H9 (cell line): ENCODE results near the gene PTPN11. TPM values are rescaled to one million over a fixed set of nuclear protein-coding genes. Genes with fewer than 3 reads are reported as not detected.

Experiments
- DNase-seq: peaks from one replicate; pipeline ENCODE4 v3.0.0-alpha.2; 2017
- H2AFZ ChIP-seq: one replicate; pipeline ENCODE4 v1.6.1; 2013; ENCODE audit warnings: mild to moderate bottlenecking, low read length, control low read depth, moderate library complexity
- H2AK5ac ChIP-seq: 2 replicates; pipeline ENCODE4 v1.6.1; 2013; ENCODE audit warnings: low read length, control low read depth, mixed read lengths; ENCODE audit not compliant: insufficient read length
- H2BK120ac ChIP-seq: one replicate; pipeline ENCODE4 v1.6.1; 2013; ENCODE audit warnings: low read depth, mild to moderate bottlenecking, low read length, control low read depth, inconsistent platforms; ENCODE audit not compliant: poor library complexity, severe bottlenecking
- H2BK12ac ChIP-seq: 2 replicates; pipeline ENCODE4 v1.6.1; 2013; ENCODE audit warnings: low read length, control low read depth, mixed read lengths, low read depth; ENCODE audit not compliant: insufficient read length
- H2BK15ac ChIP-seq: 2 replicates; pipeline ENCODE4 v1.6.1; 2013; ENCODE audit warnings: low read depth, low read length, control low read depth
- H2BK20ac ChIP-seq: one replicate; pipeline ENCODE4 v1.6.1; 2013; ENCODE audit warnings: low read depth, mild to moderate bottlenecking, low read length, control low read depth, inconsistent platforms; ENCODE audit not compliant: poor library complexity, severe bottlenecking
- H2BK5ac ChIP-seq: 2 replicates; pipeline ENCODE4 v1.6.1; 2013; ENCODE audit warnings: low read length, control low read depth, mixed read lengths; ENCODE audit not compliant: insufficient read length
- H3K14ac ChIP-seq: 2 replicates; pipeline ENCODE4 v1.6.1; 2013; ENCODE audit warnings: low read length, control low read depth; ENCODE audit not compliant: insufficient read depth
- H3K18ac ChIP-seq: 2 replicates; pipeline ENCODE4 v1.6.1; 2013; ENCODE audit warnings: low read depth, mild to moderate bottlenecking, mixed read lengths, low read length, control low read depth; ENCODE audit not compliant: insufficient read length
- H3K23ac ChIP-seq: 2 replicates; pipeline ENCODE4 v1.6.1; 2013; ENCODE audit warnings: low read length, control low read depth, mixed read lengths, low read depth; ENCODE audit not compliant: insufficient read length
- H3K23me2 ChIP-seq: 2 replicates; pipeline ENCODE4 v1.6.1; 2013; ENCODE audit warnings: low read depth, mild to moderate bottlenecking, mixed read lengths, low read length, control low read depth; ENCODE audit not compliant: insufficient read length, poor library complexity, severe bottlenecking
- H3K27ac ChIP-seq: 2 replicates; pipeline ENCODE4 v1.5.1; 2013; ENCODE audit warnings: low read length, control low read depth, mixed read lengths, low read depth; ENCODE audit not compliant: insufficient read length
- H3K27me3 ChIP-seq: 2 replicates; pipeline ENCODE4 v1.6.1; 2013; ENCODE audit warnings: low read length, control low read depth, inconsistent platforms; ENCODE audit not compliant: insufficient read depth
- H3K4ac ChIP-seq: 2 replicates; pipeline ENCODE4 v1.6.1; 2013; ENCODE audit warnings: low read depth, mild to moderate bottlenecking, control low read depth, inconsistent platforms, low read length, moderate library complexity
- H3K4me1 ChIP-seq: 2 replicates; pipeline ENCODE4 v1.6.1; 2013; ENCODE audit warnings: low read length, control low read depth, inconsistent platforms; ENCODE audit not compliant: insufficient read depth
- H3K4me2 ChIP-seq: 2 replicates; pipeline ENCODE4 v1.6.1; 2013; ENCODE audit warnings: low read length, control low read depth, mixed read lengths; ENCODE audit not compliant: insufficient read length, insufficient read depth
- H3K56ac ChIP-seq: 2 replicates; pipeline ENCODE4 v1.6.1; 2013; ENCODE audit warnings: low read depth, mild to moderate bottlenecking, mixed read lengths, low read length, control low read depth; ENCODE audit not compliant: insufficient read length
- H3K79me1 ChIP-seq: 2 replicates; pipeline ENCODE4 v1.6.1; 2013; ENCODE audit warnings: low read depth, mild to moderate bottlenecking, moderate library complexity, low read length, control low read depth, inconsistent platforms; ENCODE audit not compliant: insufficient read depth, poor library complexity, severe bottlenecking
- H3K79me2 ChIP-seq: 2 replicates; pipeline ENCODE4 v1.6.1; 2013; ENCODE audit warnings: low read length, control low read depth, inconsistent platforms; ENCODE audit not compliant: insufficient read depth
- H3K9ac ChIP-seq: 2 replicates; pipeline ENCODE4 v1.6.1; 2013; ENCODE audit warnings: low read length, control low read depth, mixed read lengths; ENCODE audit not compliant: insufficient read length; ENCODE audit errors: extremely low read depth
- H3K9me3 ChIP-seq: one replicate; pipeline ENCODE4 v1.6.1; 2013; ENCODE audit warnings: low read depth, low read length, inconsistent platforms; ENCODE audit not compliant: control insufficient read depth
- H3T11ph ChIP-seq: one replicate; pipeline ENCODE4 v1.6.1; 2013; ENCODE audit warnings: mild to moderate bottlenecking, low read length, control low read depth, inconsistent platforms
- H4K20me1 ChIP-seq: one replicate; pipeline ENCODE4 v1.6.1; 2013; ENCODE audit not compliant: control insufficient read depth, insufficient read length, insufficient read depth
- H4K5ac ChIP-seq: 2 replicates; pipeline ENCODE4 v1.6.1; 2013; ENCODE audit warnings: low read depth, mild to moderate bottlenecking, mixed read lengths, low read length, control low read depth; ENCODE audit not compliant: insufficient read length
- H4K8ac ChIP-seq: replicated peaks from 2 replicates; pipeline ENCODE4 v1.6.1; 2013; ENCODE audit warnings: low read length, control low read depth, mixed read lengths, low read depth; ENCODE audit not compliant: insufficient read length
- H4K91ac ChIP-seq: 2 replicates; pipeline ENCODE4 v1.6.1; 2013; ENCODE audit warnings: low read depth, mild to moderate bottlenecking, moderate library complexity, mixed read lengths, low read length, control low read depth; ENCODE audit not compliant: insufficient read length
- H3K27ac Mint-ChIP-seq, 3 experiments: 2 replicates in 2 of 3; 3 replicates in 1 of 3; pipeline ENCODE4 v1.8.0; 2020 to 2021; ENCODE audit warnings: mixed read lengths in 3 of 3, mild to moderate bottlenecking in 1 of 3, moderate library complexity in 1 of 3
- H3K27me3 Mint-ChIP-seq: 2 replicates; pipeline ENCODE4 v1.8.0; 2021; ENCODE audit warnings: low read depth, mild to moderate bottlenecking, moderate library complexity, mixed read lengths
- H3K36me3 Mint-ChIP-seq, 3 experiments: 2 replicates in 2 of 3; 3 replicates in 1 of 3; pipeline ENCODE4 v1.8.0; 2020 to 2021; ENCODE audit warnings: low read depth in 3 of 3, mixed read lengths in 3 of 3; ENCODE audit not compliant: insufficient read depth in 1 of 3
- H3K4me1 Mint-ChIP-seq, 2 experiments: 2 replicates each; pipeline ENCODE4 v1.8.0; 2020; ENCODE audit warnings: mixed read lengths in 2 of 2
- H3K4me3 Mint-ChIP-seq, 2 experiments: 2 replicates in 1 of 2; 3 replicates in 1 of 2; pipeline ENCODE4 v1.8.0; 2020 to 2021; ENCODE audit warnings: mild to moderate bottlenecking in 2 of 2, mixed read lengths in 2 of 2, moderate library complexity in 1 of 2
- H3K9me3 Mint-ChIP-seq, 2 experiments: 2 replicates in 1 of 2; 3 replicates in 1 of 2; pipeline ENCODE4 v1.8.0; 2020; ENCODE audit warnings: mild to moderate bottlenecking in 2 of 2, mixed read lengths in 2 of 2, moderate library complexity in 1 of 2
- CTCF ChIP-seq: fragments of 200-600 bp; sonication (generic); conservative IDR thresholded peaks from 3 replicates; pipeline ENCODE4 v1.8.0; 2021; ENCODE audit warnings: antibody characterized with exemption, mild to moderate bottlenecking
- WGBS: extraction: QIAGEN DNeasy Blood & Tissue Kit; methylation state at CpG from one replicate; pipeline ENCODE4 v1.1.7; 2013; ENCODE audit warnings: missing lambda C conversion rate, low lambda C conversion rate, mixed read lengths; ENCODE audit not compliant: insufficient read length; ENCODE audit errors: extremely low coverage; 5-methylcytosine and 5-hydroxymethylcytosine counted together
- total RNA-seq: library from RNA; stranded (reverse); gene quantifications from 2 replicates; pipeline ENCODE4 v1.2.1, GENCODE V29; 2021

Gene PTPN11
- total RNA-seq, 1 experiment from 2014 or later: 112 TPM

DNA sequence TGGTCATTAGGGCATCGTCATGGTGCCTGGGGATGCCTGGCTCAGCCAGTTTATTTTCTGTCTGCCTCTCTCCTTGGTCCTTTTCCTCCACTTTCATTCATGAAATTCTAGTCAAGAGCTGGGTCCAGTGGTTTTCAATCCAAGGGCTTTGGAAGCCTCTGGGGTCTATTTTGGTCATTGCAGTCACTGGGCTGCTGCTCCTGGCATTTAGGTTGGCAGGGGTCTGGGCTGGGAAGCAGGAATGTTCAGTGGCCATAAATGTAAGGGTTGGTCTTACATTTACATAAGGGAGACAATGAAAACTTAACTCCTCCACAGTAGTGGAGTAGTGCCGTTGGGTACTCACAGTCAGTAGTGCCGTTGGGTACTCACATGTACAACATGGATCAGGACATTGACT is 48.1 kb downstream of the PTPN11 start:
- H3K18ac ChIP-seq: no peak overlapping the region
- no peak overlapping the region for H3K27ac ChIP-seq
- no peaks in the 10 kb centered on the region for H3K9me3 ChIP-seq
- H4K91ac ChIP-seq: no peak overlapping the region
- no peaks in the 10 kb centered on the region; the same call in 1 of the 2 replicates for H3K27me3 ChIP-seq
- H2BK120ac ChIP-seq: no peak overlapping the region
- peaks cover 8 to 11% of the 10 kb centered on the region in 2 experiments for H3K4me1 Mint-ChIP-seq
- no peak overlapping the region for H3K23ac ChIP-seq
- peak overlapping the region in 2 of 3 experiments; percentile 49 to 65; a peak in 2 of 7 replicates for H3K27ac Mint-ChIP-seq
- H3K14ac ChIP-seq: no peak overlapping the region
- no peak overlapping the region for H4K5ac ChIP-seq
- H2AFZ ChIP-seq: no peak overlapping the region
- H3K4ac ChIP-seq: no peak overlapping the region
- H3K56ac ChIP-seq: no peak overlapping the region
- no peak overlapping the region for H2AK5ac ChIP-seq
- H3K79me2 ChIP-seq: no peaks in the 10 kb centered on the region; the same call in 1 of the 2 replicates
- no peak overlapping the region for H2BK20ac ChIP-seq
- H2BK12ac ChIP-seq: no peak overlapping the region
- H3T11ph ChIP-seq: no peak overlapping the region
- H3K4me1 ChIP-seq: no peaks in the 10 kb centered on the region
- H3K36me3 Mint-ChIP-seq: peaks cover 2 to 25% (median 5%) of the 10 kb centered on the region in 3 experiments; a peak in 3 of 7 replicates
- no peak for TF ChIP-seq CTCF
- H4K20me1 ChIP-seq: no peaks in the 10 kb centered on the region
- no peak for DNase-seq
- H2BK15ac ChIP-seq: no peak overlapping the region
- H3K9ac ChIP-seq: no peak overlapping the region
- no peak overlapping the region for H3K4me3 Mint-ChIP-seq
- no peak overlapping the region for H3K4me2 ChIP-seq
- no peaks in the 10 kb centered on the region for H3K9me3 Mint-ChIP-seq
- no peaks in the 10 kb centered on the region for H3K27me3 Mint-ChIP-seq
- no peak overlapping the region for H4K8ac ChIP-seq
- H2BK5ac ChIP-seq: no peak overlapping the region
- no CpG with 5 or more reads among the region's 3 CpGs for WGBS
- no peaks in the 10 kb centered on the region for H3K79me1 ChIP-seq
- no peaks in the 10 kb centered on the region for H3K23me2 ChIP-seq
